K562 (cell line): ENCODE data around the gene RMC1.

Source experiments
- CTCF ChIP-seq, 3 experiments: IDR thresholded peaks in 2 of 3; conservative IDR thresholded peaks in 1 of 3; 2 replicates each; pipeline ENCODE4 v1.5.1; 2011 to 2012; ENCODE audit warnings: low read length in 3 of 3, mild to moderate bottlenecking in 3 of 3, control low read depth in 2 of 3, improper control_type of control experiment in 1 of 3, inconsistent platforms in 1 of 3, low read depth in 1 of 3, mixed read lengths in 1 of 3, moderate library complexity in 1 of 3; ENCODE audit not compliant: insufficient read depth in 2 of 3
- E2F5 ChIP-seq: sonication (generic); formaldehyde crosslinking; IDR thresholded peaks from 2 replicates; pipeline ENCODE4 v1.8.0; 2022; ENCODE audit warnings: mild to moderate bottlenecking, missing genetic modification reagents
- EGR1 ChIP-seq: fragments of 450-650 bp; conservative IDR thresholded peaks from 2 replicates; pipeline ENCODE4 v1.6.1; 2017; ENCODE audit warnings: mild to moderate bottlenecking
- EP300 ChIP-seq: IDR thresholded peaks from 2 replicates; pipeline ENCODE4 v1.6.1; 2012; ENCODE audit warnings: low read length, improper control_type of control experiment
- ERF ChIP-seq: fragments of 450-650 bp; formaldehyde crosslinking; IDR thresholded peaks from 2 replicates; pipeline ENCODE4 v1.4.0; 2020; ENCODE audit warnings: mild to moderate bottlenecking, mixed read lengths
- HNRNPUL1 ChIP-seq: fragments of 200-400 bp; formaldehyde crosslinking; IDR thresholded peaks from 2 replicates; pipeline ENCODE4 v1.6.1; 2017; ENCODE audit warnings: low read length
- KDM1A ChIP-seq, 2 experiments: fragments of 450-650 bp; IDR thresholded peaks; 2 replicates each; pipeline ENCODE4 v1.6.1; 2016; ENCODE audit warnings: mild to moderate bottlenecking in 2 of 2
- MYNN ChIP-seq, 2 experiments: sonication (generic); formaldehyde crosslinking in 1 of 2; IDR thresholded peaks; 2 replicates each; pipeline versions ENCODE4 v1.5.0 to v1.6.1; 2016 to 2020; ENCODE audit warnings: antibody characterized with exemption in 1 of 2, missing genetic modification reagents in 1 of 2
- NR2C2 ChIP-seq, 2 experiments: fragments of 200-800 bp in 1 of 2; sonication (Bioruptor generic) in 1 of 2; sonication (generic) in 1 of 2; formaldehyde crosslinking in 1 of 2; IDR thresholded peaks; 2 replicates each; pipeline versions ENCODE4 v1.6.1 to v1.8.0; 2016 to 2022; ENCODE audit warnings: mild to moderate bottlenecking in 1 of 2, missing compliant biosample characterization in 1 of 2, missing genetic modification characterization in 1 of 2, missing genetic modification reagents in 1 of 2
- SIX5 ChIP-seq, 2 experiments: IDR thresholded peaks; 2 replicates each; pipeline ENCODE4 v1.6.1; 2011; ENCODE audit warnings: low read length in 2 of 2, borderline replicate concordance in 1 of 2, low read depth in 1 of 2, mild to moderate bottlenecking in 1 of 2, moderate library complexity in 1 of 2; ENCODE audit not compliant: insufficient read depth in 1 of 2
- XRCC5 ChIP-seq: fragments of 200-400 bp; formaldehyde crosslinking; IDR thresholded peaks from 2 replicates; pipeline ENCODE4 v1.6.1; 2017; ENCODE audit warnings: low read depth, mild to moderate bottlenecking, low read length
- ZMIZ1 ChIP-seq, 2 experiments: fragments of 150-350 bp in 1 of 2; IDR thresholded peaks; 2 replicates each; pipeline ENCODE4 v1.6.1; 2012 to 2016; ENCODE audit warnings: low read depth in 2 of 2, low read length in 2 of 2, mild to moderate bottlenecking in 1 of 2, moderate library complexity in 1 of 2
- ZNF263 ChIP-seq: sonication (generic); formaldehyde crosslinking; IDR thresholded peaks from 2 replicates; pipeline ENCODE4 v1.8.0; 2022; ENCODE audit warnings: mild to moderate bottlenecking, missing genetic modification reagents, borderline replicate concordance
- ZNF76 ChIP-seq: fragments of 250-450 bp; sonication (Bioruptor Pico); IDR thresholded peaks from 2 replicates; pipeline ENCODE4 v1.4.0; 2020; ENCODE audit warnings: mild to moderate bottlenecking, moderate library complexity, borderline replicate concordance

GRCh38 chr18:23545247-23545789, 42.0 kb downstream of the RMC1 start:
- TF ChIP-seq SIX5 (IDR thresholded peaks at IDR 0.05; ENCODE audit: borderline replicate concordance in 1 of 2, insufficient read depth in 1 of 2, low read depth in 1 of 2, low read length in 2 of 2), result no peak
- TF ChIP-seq CTCF (IDR thresholded peaks at IDR 0.05 in 2 of 3, conservative IDR thresholded peaks at IDR 0.05 in 1 of 3; ENCODE audit: insufficient read depth in 2 of 3, low read depth in 1 of 3, low read length in 3 of 3), result no peak
- no peak for TF ChIP-seq ZNF263 (CRISPR knock-in tag)
- no peak for TF ChIP-seq ZMIZ1 (IDR thresholded peaks at IDR 0.05; ENCODE audit: low read depth in 2 of 2, low read length in 2 of 2)
- TF ChIP-seq KDM1A (IDR thresholded peaks at IDR 0.05), result no peak
- TF ChIP-seq EGR1, result no peak
- no peak for TF ChIP-seq EP300
- TF ChIP-seq E2F5 (CRISPR knock-in tag), result no peak
- no peak for TF ChIP-seq ERF (CRISPR knock-in tag)
- no peak for TF ChIP-seq HNRNPUL1
- TF ChIP-seq NR2C2 (CRISPR knock-in tag; IDR thresholded peaks at IDR 0.05), result no peak
- no peak for TF ChIP-seq NR2C2 (tag; IDR thresholded peaks at IDR 0.05)
- no peak for TF ChIP-seq XRCC5
- TF ChIP-seq ZNF76 (CRISPR knock-in tag), result no peak
- no peak for TF ChIP-seq MYNN (IDR thresholded peaks at IDR 0.05)
- no peak for TF ChIP-seq MYNN (CRISPR knock-in tag; IDR thresholded peaks at IDR 0.05)
